Bronchial epithelial cell (primary cell): ENCODE measurements around the gene VSTM2L. TPM values are rescaled to one million over a fixed set of nuclear protein-coding genes. Genes with fewer than 3 reads are reported as not detected.

Experiments
- DNase-seq: peaks from one replicate; pipeline ENCODE4 v3.0.0-alpha.2; 2010; ENCODE audit warnings: low read depth
- FAIRE-seq: peaks from 2 replicates; lab custom pipeline; 2011; peaks lifted over from hg19 to GRCh38; lab: Jason Lieb, UNC
- H3K27me3 ChIP-seq: 2 replicates; pipeline ENCODE4 v1.5.1; 2011; ENCODE audit warnings: low read length; ENCODE audit not compliant: control insufficient read depth, insufficient read depth
- H3K36me3 ChIP-seq: 2 replicates; pipeline ENCODE4 v1.5.1; 2011; ENCODE audit warnings: low read length; ENCODE audit not compliant: control insufficient read depth, insufficient read depth
- H3K4me3 ChIP-seq: 2 replicates; pipeline ENCODE4 v1.5.1; 2011; ENCODE audit warnings: mild to moderate bottlenecking, low read depth, low read length, control low read depth
- CTCF ChIP-seq: IDR thresholded peaks from 2 replicates; pipeline ENCODE4 v1.5.1; 2011; ENCODE audit warnings: mild to moderate bottlenecking, moderate library complexity, low read length, control low read depth, inconsistent platforms; ENCODE audit not compliant: insufficient read depth, severe bottlenecking
- total RNA-seq: library from RNA; depleted of rRNA; stranded (reverse); fragments of >200 nt; gene quantifications from 2 replicates; pipeline ENCODE4 v1.2.1, GENCODE V29; 2014

VSTM2L gene
- total RNA-seq, 1 donor from 2014 or later, result 5.0 TPM

- DNase-seq, result no peak
- no peaks in the 10 kb centered on the region for H3K27me3 ChIP-seq
- H3K36me3 ChIP-seq, result no peaks in the 10 kb centered on the region
- H3K4me3 ChIP-seq, result no peak overlapping the region
- no peak for FAIRE-seq
- no peak for TF ChIP-seq CTCF
Measured at GRCh38 chr20:37980383-37980782, 77.5 kb downstream of the VSTM2L start.

- no peaks in the 10 kb centered on the region for H3K27me3 ChIP-seq
- no peaks in the 10 kb centered on the region for H3K36me3 ChIP-seq
- DNase-seq (no peak), FAIRE-seq (no peak)
- H3K4me3 ChIP-seq, result no peak overlapping the region
- TF ChIP-seq CTCF, result no peak
Measured at GRCh38 chr20:37980876-37981275, 77.9 kb downstream of the VSTM2L start.

- H3K4me3 ChIP-seq, result no peak overlapping the region
- DNase-seq (no peak), FAIRE-seq (peak; percentile 13)
- no peaks in the 10 kb centered on the region for H3K27me3 ChIP-seq
- no peak for TF ChIP-seq CTCF
- H3K36me3 ChIP-seq, result no peaks in the 10 kb centered on the region
Measured at GRCh38 chr20:37981568-37981967, 78.6 kb downstream of the VSTM2L start.

- Histone ChIP-seq H3K27me3 (no peaks in the 10 kb centered on the region), H3K4me3 (no peak overlapping the region), H3K36me3 (no peaks in the 10 kb centered on the region)
- DNase-seq, result no peak
- FAIRE-seq, result no peak
- no peak for TF ChIP-seq CTCF
Measured at GRCh38 chr20:37983286-37983685, 80.4 kb downstream of the VSTM2L start.

GRCh38 chr20:37984018-37984785, 81.3 kb downstream of the VSTM2L start:
- no peaks in the 10 kb centered on the region for H3K36me3 ChIP-seq
- H3K27me3 ChIP-seq, result no peaks in the 10 kb centered on the region
- no peak for TF ChIP-seq CTCF
- no peak overlapping the region for H3K4me3 ChIP-seq
- FAIRE-seq (no peak), DNase-seq (no peak)
